HK-2 (cell line): ENCODE results near the gene SIN3A.

Experiments used
- DNase-seq: peaks from one replicate; pipeline ENCODE4 v3.0.0-alpha.2; 2018; ENCODE audit not compliant: unreplicated experiment

SIN3A gene

DNA sequence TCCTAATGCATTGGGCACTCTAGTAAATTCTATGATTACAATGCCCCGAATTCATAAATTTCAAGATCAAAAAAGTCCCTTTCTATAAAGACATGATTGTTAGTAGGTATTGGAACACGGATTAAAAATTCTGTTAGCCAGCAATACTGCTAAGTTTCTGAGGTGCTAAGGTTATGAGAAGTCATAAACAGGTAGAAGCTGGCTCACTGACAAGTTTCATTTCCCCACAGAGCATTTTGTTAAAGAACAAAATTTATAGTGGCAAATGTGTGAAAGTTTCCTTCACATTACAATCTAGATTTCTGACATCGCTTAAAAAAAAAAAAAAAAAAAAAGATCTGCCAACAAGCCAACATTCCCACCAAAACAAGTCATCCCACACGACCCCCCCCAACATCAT is 70.7 kb downstream of the SIN3A start:
- no peak for DNase-seq

DNA sequence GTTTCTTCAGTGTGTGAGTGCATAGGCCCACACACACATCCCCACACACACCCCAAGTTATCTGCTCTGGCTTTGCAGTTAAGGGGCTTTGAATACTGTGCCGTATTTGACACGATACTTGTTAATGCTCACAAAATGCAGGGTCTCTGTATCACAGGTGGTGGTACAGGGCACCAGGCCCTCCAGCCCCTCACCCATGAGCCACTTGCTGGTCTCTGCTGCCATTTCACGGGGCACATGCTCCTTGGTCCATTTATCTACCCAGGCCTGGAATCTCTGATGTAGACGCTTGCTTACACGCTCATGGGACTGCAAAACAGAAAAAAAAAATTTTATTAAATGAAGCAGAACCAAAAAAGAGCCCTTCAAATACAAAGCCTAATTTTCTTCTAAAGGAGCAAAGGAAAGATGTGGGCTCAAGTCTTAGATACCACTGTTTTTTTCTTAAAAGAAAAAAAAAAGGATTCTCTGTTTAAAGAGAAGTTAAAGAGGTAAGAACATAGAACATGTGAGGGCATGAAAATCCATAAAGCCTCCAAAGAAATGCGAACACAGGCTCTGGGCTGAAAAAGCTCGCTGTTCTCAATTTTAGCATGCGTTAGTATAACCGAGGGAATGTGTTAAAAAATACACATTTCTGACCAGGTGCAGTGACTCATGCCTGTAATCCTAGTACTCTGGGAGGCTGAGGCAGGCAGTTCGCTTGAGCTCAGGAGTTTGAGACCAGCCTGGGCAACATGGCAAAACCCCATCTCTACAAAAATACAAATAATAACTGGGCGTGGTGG is 79.4 kb downstream of the SIN3A start:
- no peak for DNase-seq

DNA sequence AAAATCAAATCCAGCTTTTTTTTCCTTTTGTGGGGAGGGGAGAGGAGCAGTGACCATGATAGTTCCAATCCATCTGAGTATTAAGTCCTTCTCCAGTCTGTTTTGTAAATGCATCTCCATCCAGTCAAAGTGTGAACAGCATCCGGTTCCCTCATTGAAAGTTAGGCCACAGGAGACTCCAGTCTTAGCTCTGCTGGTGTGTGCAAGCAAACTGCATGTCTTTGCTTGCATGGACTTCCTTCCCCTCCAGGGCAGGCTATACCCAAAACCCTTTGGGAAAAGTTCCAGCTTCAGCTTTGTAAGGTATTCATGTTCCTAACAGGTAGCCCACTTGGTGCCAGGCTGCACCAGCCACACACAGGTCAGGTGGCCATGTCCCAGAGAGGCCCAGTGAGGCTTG is 80.0 kb downstream of the SIN3A start:
- DNase-seq: no peak

DNA sequence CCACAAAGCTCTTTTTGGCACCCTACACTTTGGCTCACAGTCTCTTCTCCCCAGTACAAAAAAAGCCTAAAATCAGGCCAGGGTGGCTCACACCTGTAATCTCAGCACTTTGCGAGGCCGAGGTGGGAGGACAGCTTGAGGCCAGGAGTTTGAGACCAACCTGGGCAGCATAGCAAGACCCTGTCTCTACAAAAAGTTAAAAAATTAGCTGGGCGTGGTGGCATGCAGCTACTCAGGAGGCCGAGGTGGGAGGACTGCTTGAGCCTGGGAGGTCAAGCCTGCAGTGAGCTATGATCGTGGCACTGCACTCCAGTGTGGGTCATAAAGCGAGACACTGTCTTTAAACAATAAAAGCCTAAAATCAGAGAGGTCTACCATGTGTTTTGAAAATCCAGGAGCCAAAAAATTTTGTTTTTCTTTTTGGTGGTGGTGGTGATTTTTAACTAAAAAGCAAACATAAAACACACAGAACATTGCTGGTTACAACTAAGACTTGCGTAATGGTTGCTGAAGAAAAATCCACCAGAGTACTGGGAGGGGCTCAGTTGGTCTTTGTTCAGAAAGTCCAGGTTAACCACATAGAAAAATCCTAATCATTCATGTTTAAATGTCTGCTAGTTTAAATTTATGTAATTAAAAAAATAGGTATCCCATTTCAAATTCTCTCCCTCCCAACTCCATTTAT is 81.5 kb downstream of the SIN3A start:
- DNase-seq: no peak

DNA sequence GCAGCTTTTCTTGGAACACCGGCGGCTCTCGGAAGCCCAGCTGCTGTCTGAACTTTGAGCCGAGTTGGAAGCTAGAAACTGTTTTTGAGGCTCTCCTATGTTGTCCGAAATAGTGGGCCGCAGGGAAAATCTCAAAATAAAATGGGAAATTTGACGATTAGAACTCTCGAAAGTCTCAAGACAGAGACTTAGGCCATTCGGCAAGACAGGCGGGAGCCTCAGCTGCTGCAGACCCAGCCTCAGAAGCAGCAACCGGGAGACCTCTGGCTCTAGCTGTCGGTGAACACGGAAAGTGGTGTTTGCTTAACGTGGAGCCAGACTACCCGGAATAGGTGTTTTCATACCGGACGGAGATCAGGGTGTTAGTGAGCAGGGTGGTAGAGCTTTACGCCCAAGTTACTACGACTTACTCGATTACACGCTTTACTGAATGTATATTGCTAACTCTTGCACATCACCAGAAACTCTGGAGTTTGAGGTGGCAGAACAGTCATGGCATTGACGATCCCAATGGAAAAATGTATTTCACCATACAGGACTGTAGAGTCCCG is 82.7 kb downstream of the SIN3A start:
- DNase-seq: no peak

DNA sequence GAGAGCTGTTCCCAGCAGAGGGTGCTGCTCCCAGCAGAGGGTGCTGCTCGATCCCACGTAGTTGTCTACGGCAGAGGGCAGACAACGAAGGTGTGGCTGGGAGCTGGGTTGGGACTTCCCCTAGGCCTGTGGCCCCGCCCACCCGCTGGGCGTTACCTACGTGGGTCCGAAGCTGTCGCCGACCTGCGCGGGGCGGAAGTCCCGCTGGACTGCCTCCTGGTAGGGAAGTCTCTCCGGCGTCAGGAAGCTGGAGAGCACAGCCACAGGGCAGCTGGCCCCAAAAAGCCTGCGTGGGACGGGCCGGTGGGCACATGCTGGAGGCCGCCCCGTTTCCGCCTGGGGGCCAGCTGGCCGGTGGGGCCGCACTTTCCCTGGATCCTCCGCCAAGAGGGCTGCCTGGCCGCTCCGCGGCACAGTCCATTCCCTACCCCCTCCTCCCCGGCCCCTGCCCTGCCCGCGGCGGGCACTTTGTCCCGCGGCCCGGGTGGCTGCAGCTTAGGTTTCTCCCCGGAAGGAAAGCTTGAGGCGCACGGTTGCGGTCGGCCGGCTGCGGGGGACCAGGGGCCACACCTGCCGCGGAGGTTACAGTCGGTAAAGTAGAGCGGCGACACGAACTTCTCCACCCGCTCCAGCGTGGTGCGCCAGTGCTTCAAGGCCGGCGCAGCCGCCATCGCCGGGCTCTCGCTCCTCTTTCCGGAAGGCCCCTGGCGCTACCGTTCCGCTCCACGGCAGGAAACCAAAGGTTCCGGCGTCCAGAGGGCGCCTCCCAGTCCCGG is 83.4 kb downstream of the SIN3A start, which contains the start of gene MAN2C1:
TSS of gene MAN2C1 (minus strand) at position 695 of the 776 bp plus-strand sequence. CDS start at position 671, 24 bp downstream.
- DNase-seq: peak; percentile 93

DNA sequence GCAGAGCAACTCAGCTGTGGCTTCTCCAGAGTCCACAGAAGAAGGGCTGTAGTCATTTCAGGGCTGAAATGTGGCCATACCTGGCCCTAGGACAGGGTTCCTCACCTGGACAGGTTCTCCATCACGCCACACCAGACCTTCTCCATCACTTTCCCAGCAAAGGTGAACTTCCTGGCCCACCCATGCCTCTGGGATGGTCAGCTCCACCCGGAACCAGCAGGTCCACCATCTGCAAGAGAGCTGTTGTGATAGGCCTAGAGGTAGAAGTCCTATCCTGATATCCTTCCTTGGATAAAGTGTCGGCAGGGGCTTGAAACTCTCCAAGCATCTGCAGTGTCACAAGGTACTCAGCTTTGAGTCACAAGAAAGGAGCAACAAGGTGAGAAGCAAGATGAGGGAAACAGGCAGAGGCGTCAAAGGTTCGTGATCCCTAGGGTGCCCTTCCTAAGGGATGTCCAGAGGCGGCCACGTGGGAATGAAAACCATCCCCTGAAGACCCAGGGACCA is 84.0 kb downstream of the SIN3A start:
- no peak for DNase-seq

DNA sequence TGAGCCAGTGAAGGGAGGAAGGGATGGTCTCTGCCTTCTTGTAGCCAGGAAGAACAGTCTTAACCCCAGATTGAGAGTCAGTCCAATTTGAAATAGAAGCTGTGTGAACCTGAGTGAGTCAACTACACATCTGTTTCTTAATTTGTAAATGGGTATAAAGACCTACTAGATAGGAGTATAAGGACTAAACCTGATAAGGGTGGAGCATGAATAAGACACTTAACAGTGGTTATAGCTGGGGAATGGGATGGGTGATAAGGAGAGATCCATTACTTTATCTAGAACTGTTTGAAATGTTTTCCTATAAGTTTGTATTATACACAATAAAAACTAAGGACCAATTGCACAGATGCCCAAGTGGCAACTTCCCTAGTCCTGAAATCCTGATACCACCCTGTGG is 84.5 kb downstream of the SIN3A start:
- DNase-seq: no peak

DNA sequence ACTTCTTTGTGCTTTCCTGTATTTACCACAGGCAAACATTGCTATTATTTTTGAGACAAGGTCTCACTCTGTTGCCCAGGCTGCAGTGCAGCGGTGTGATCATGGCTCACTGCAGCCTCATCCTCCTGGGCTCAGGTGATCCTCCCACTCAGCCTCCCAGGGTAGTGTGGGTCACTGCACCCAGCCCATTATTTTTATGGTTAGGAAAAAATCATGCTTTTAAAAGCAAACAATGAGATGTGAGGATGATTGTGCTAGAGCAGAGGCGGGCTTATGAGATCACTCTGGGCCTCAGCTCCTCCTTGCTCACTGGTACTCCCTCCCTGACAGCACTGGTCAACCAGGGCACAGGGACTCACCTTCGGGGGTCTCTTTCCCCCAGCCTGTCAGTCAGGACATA is 85.3 kb downstream of the SIN3A start:
- DNase-seq: no peak

DNA sequence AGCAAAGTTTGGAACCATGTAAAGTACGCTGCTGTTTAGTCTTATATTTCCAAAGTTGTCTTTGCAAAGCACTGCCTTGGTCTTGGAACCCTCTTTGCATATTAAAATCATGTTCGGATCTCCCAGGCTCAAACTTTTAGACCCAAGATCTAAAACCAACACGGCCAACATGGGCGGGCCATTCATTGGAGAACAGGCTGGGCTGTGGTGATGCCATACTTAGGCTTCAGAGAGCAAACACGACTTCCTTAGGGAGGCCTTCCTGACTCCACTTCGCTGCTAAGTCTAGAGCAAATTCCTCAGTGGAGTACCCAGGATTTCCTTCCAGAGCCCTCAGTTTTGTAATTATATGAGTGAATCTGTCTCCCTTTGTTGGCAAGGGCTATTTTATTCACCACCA is 86.6 kb downstream of the SIN3A start:
- DNase-seq: no peak

DNA sequence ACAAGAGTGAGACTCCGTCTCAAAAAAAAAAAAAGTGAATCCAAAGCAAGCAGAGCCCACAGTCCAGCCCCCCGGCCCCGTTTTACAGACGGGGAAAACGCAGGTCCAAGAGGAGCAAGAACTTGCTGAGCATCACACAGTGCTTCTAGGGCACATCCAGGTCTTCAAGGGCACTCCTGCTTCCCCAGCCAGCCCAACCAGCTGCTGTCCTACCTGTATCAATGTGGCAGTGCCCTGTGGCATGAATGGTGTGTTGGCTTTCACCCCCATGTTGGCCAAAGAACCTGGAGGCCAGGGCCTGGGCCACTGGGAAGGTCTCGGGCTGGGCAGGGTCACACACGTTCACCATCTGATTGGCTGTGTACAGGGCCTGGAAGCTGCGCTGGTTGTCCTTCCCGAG is 87.7 kb downstream of the SIN3A start:
- DNase-seq: no peak

DNA sequence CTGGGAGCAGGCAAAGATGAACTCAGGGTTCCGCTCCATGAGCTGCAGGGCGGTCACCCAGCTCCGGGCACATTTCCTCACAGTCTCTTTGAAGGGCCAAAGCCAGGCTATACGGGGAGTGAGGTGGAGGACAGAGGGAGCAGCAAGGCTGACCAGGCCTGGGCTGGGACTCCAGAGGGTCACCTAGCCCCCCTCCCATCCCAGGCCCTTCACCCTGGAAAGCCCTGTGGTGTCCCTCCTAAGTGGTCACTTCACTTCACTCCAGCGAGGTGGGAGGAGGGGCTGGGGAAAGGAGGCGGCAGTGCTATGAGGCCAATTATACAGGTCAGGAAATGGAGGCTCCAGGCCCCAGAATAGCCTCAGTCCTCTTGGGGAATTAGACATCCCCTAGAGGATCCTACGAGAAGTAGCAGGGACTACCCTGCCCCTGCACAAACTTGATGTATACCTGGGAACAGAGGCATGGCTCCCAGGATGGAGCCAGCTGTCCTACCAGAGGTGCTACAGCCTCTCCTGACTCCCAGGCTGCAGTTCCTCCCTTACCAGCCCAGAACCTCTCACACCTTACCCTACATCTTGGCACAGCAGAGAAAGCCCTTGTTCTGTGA is 88.7 kb downstream of the SIN3A start:
- DNase-seq: no peak

DNA sequence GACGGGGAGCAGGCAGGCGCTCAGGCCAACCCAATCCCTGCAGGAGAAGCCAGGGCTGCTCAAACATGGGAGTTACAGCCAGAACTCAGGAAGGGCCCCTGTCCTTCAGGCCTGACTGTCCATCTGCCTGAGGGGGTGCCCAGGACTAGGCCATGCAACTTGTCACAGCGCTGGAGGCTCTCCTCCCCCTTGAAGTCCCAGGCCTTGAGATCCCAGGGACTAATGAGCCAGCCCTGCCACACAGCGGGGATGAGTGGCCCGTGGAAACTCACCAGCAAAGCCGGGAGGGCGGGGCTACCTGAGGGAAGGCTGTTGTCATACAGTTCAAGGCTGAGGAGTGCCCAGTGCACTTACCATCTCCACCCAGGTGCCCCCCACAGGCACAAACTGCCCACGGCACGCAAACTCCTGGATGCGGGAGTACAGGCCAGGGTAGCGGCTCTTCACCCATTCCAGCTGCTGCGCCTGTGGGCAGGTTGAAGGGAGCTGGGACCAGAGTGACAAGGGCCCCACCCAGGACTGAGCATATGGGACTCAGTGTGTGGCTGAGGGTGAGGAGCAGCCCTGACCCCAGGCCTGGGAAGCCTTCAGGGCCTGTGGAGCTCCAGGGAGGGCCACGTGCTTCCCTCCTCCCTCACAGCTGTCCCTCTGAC is 89.4 kb downstream of the SIN3A start:
- no peak for DNase-seq

DNA sequence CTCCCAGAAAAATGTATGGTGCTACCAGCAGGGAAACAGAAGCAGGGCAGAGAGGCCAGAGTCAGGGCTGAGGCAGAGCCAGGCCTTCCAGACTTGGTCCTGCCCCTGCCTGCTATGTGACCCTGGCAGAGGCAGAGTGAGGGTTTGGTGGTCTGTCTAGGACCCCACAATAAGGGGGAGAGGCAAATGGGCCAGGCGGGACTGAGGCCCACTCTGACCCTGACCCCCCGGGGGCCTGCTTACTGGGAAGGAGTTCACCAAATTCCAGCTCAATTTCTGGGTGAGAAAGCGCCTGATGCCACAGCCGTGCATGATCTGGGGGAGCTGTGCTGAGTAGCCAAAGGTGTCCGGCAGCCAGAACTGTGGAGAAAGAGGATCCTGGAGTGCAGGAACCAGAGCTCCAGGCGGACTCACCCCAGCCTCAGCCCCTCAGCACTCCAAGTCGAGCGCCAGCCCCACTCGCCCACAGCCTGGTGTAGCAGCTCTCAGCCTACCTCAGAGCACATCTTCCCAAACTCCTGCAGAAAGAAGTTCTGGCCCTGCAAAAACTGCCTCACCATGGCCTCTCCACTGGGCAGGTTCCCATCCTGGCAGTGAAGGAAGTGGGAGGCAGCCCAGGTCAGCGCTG is 90.0 kb downstream of the SIN3A start:
- no peak for DNase-seq

DNA sequence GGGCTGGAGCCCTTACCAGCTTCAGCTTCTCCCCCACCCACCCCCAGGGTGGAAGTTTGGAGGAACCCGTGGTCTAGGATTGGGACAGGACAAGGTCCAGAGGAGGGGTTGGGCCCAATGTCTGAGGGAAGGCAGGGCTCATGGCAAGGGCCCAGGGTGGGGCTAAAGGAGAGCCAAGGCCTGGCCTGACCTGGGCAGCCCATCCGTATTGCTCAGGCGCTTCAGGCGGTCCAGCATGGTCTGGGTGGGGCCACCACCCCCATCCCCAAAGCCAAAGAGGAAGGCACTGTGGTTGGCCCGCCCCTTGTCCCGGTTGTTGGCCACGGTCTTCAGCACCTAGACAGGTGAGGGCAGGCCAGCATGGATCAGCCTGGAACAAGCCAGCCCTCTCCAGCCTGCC is 90.6 kb downstream of the SIN3A start:
- no peak for DNase-seq

DNA sequence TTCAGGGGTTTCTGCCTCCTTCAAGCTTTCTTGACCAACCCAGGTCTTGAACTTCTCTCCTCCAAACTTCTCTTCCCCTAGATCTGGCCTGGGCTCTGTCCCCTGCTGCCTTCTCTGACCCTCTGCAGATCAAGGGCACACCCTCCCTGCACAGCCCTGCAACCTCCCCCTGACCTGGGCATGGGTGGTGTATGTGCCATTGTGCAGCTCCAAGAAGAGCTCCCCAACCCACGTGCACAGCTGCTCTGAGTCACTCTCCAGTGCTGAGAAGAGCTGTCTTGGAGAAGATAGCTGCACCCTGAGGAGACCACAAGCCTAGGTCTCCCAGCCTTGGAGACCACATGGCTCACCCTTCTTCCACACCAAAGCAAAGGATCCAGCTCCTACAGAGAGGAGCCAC is 91.1 kb downstream of the SIN3A start:
- DNase-seq: no peak

DNA sequence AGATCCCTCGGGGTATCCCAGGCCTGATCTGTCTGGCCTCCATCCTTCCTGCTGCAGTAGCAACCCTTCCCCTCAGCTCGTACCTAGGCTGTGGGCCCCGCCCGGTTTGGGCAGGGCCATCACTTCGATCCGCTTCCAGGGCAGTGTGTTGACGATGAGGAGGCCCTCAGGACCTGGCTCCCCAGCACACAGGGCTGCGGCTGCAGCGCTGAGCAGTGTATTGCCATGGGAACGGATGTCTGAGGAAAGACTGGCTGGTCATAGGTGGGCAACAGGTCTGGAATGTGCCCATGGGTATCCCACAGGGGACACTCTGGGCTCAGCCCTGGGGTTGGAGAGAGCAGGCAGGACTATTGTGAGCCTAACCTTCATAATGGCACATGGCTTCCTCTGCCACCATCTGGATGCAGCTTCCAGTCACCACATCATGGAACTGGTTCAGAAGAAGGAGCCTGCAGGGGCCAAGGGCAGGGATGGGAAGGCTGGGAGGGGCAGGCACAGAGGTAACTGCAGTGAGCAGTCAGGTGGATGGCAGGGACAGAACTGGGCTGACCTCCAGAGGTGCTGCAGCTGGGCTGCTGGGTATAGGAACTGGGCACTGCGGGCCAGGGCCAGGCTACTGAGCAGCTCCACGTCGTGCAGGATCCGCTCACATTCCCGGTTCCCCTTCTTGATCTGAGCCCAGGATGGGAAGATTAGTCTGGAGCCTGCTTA is 91.8 kb downstream of the SIN3A start:
- no peak for DNase-seq

DNA sequence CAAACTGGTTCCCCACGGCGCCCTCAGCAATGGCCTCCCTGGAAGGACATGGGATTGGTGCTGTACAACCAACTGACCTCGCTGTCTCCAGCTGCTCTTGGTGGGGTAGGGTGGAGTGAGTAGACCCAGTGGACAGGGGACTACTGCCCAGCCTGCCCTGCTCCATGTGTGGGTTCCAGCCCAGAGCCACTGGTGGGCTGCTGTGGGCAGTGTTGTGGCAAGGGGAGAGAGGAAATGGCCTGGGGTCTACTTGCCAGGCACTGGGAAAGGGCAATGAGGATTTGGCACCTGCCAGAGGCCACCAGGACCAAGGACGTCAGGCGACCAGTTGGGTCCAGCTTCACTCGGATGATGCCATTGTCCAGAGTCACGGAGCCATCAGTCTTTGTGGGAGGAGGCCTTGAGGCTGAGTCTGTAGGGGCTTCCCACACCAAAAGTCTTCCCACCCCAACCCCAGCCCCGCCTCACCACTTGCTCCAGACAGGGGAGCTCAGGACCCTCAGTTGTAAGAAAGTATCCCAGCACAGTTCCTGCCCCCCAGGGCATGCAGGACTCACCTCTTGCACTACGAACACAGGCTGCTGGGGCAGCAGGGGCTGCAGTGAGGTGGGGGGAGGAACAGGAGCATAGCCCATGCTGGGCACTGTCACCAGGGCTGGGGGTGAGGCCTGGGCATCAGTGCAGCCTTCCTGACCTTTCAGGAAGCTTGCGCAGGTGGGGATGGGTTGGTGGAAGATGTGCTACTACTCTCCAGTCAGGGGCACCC is 92.5 kb downstream of the SIN3A start:
- DNase-seq: no peak

DNA sequence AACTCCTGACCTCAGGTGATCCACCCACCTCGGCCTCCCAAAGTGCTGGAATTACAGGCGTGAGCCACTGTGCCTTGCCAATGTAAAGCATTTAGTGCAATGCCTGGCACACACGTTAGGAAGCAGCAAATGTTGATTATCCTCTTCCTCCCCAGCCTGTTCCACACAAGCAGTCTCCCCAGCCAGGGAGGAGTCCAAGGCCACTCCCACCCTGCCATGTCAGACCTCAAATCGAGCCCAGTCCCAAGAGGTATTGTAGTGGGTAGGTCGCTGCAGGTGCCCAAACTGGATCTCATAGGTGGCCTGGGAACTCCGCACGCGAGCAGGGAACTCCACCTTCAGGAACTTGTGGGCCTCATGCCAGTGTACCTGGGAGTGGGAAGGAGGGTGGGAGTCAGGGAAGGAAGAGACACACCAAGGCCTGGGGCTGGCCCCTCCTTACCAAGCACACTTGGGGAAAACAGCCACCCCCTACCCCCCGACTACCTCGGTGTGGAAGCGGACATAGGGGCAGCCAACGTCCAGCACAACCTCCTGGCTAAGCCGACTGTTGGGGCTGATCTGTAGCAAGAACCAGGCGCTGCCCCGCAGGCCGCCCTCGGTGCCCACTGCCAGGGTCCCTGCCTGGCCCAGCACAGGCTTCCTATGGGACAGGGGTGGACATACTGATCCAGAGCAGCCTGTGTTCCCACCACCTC is 93.4 kb downstream of the SIN3A start:
- DNase-seq: no peak
